OCI-M1 (cell line): ENCODE measurements around the gene DLG2.
A peak's percentile ranks its signal among the peaks of the same experiment; 100 is the strongest.
"Not testable (repeated sequence)": the region's sequence is repeated elsewhere in the genome, so short reads cannot be mapped to it uniquely, and the experiment has no call there.

ENCODE experiments used
- DNase-seq: peaks from one replicate; lab custom pipeline; 2025; lab: John Stamatoyannopoulos, UW

Gene DLG2

GRCh38 chr11:85627332-85627997 lies at the start of gene DLG2:
TSS of gene DLG2 (minus strand) at chr11:85627344.
- peak; percentile 86 for DNase-seq

GRCh38 chr11:85673393-85673792 lies 46.2 kb upstream of the DLG2 start:
- no peak for DNase-seq

GRCh38 chr11:85672105-85672902 lies 45.2 kb upstream of the DLG2 start:
- no peak for DNase-seq

GRCh38 chr11:85670949-85671663 lies 44.0 kb upstream of the DLG2 start:
- not testable (repeated sequence) for DNase-seq

GRCh38 chr11:85668157-85668556 lies 41.0 kb upstream of the DLG2 start:
- no peak for DNase-seq

GRCh38 chr11:85666687-85667086 lies 39.5 kb upstream of the DLG2 start:
- no peak for DNase-seq

GRCh38 chr11:85665733-85666132 lies 38.6 kb upstream of the DLG2 start:
- DNase-seq = no peak

- peak; percentile 100 for DNase-seq
Measured at GRCh38 chr11:85664615-85665481, 37.7 kb upstream of the DLG2 start, which contains the start of gene CREBZF. TSS of gene CREBZF (minus strand) at chr11:85665129. CDS start at chr11:85664875, 254 bp downstream.

GRCh38 chr11:85663753-85664614 lies 36.8 kb upstream of the DLG2 start:
- peak; percentile 98 for DNase-seq

- DNase-seq = peak; percentile 86
Measured at GRCh38 chr11:85663080-85663752, 36.1 kb upstream of the DLG2 start.

GRCh38 chr11:85661972-85662664 lies 35.0 kb upstream of the DLG2 start:
- peak; percentile 70 for DNase-seq

- DNase-seq = no peak
Measured at GRCh38 chr11:85658180-85658579, 31.0 kb upstream of the DLG2 start.

- no peak for DNase-seq
Measured at GRCh38 chr11:85656777-85657176, 29.6 kb upstream of the DLG2 start.

- DNase-seq = not testable (repeated sequence)
Measured at GRCh38 chr11:85654343-85654742, 27.2 kb upstream of the DLG2 start.

- peak; percentile 95 for DNase-seq
Measured at GRCh38 chr11:85652786-85653447, 25.8 kb upstream of the DLG2 start.

GRCh38 chr11:85651118-85651517 lies 24.0 kb upstream of the DLG2 start:
- DNase-seq = no peak

GRCh38 chr11:85647604-85648299 lies 20.6 kb upstream of the DLG2 start, which contains the start of gene TMEM126A:
TSS of gene TMEM126A (plus strand) at chr11:85647967. CDS start at chr11:85650256, 2,289 bp downstream.
- peak; percentile 100 for DNase-seq

- DNase-seq = no peak
Measured at GRCh38 chr11:85647078-85647477, 19.9 kb upstream of the DLG2 start.
